ENCODE data around the gene GNG12. TPM values are rescaled to one million over a fixed set of nuclear protein-coding genes. Genes with fewer than 3 reads are reported as not detected.

The GNG12 gene
- total RNA-seq, 1 experiment from 2014 or later: 14.3 TPM

DNA sequence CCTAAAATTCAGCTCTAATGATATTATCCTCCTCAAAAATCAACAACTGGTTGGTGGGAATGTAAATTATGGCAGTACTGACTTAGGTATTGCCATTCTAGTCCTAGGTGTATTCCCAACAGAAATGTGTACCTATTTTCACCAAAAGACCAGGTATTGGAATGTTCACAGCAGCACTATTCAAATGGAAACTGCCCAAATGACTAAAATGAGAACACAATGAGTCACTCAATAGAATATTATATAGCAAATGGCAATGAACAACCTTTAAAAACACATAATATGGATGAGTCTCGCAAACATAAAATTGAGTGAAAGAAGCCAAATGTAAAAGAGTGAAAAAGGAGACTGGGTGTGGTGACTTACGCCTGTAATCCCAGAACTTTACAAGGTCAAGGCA lies 103.4 kb downstream of the GNG12 start:
- peaks cover 2% of the 10 kb centered on the region for H4K20me1 ChIP-seq (ENCODE audit: control insufficient read depth, insufficient read depth, insufficient read length)
- no peaks in the 10 kb centered on the region for H3K27me3 ChIP-seq (ENCODE audit: insufficient read depth, low read length)
- no peak overlapping the region for H3K18ac ChIP-seq (ENCODE audit: insufficient read length, low read depth, low read length)
- H4K8ac ChIP-seq (replicated peaks; ENCODE audit: insufficient read length, low read depth, low read length): no peak overlapping the region
- DNase-seq: no peak
- no peak overlapping the region for H3K9ac ChIP-seq (ENCODE audit: extremely low read depth, insufficient read length, low read length)
- H2AK5ac ChIP-seq (ENCODE audit: insufficient read length, low read length): no peak overlapping the region
- H4K91ac ChIP-seq (ENCODE audit: insufficient read length, low read depth, low read length): no peak overlapping the region
- H3K79me2 ChIP-seq (ENCODE audit: insufficient read depth, low read length): no peaks in the 10 kb centered on the region
- no peak overlapping the region for H2BK15ac ChIP-seq (ENCODE audit: low read depth, low read length)
- no peak overlapping the region for H3K27ac ChIP-seq (ENCODE audit: insufficient read length, low read depth, low read length)
- no peak overlapping the region for H3K27ac Mint-ChIP-seq
- H3K4me2 ChIP-seq (ENCODE audit: insufficient read depth, insufficient read length, low read length): no peak overlapping the region
- H4K5ac ChIP-seq (ENCODE audit: insufficient read length, low read depth, low read length): no peak overlapping the region
- no peak overlapping the region for H3K14ac ChIP-seq (ENCODE audit: insufficient read depth, low read length)
- no peaks in the 10 kb centered on the region for H3K9me3 ChIP-seq (ENCODE audit: control insufficient read depth, low read depth, low read length)
- H3K23me2 ChIP-seq (ENCODE audit: insufficient read length, low read depth, low read length, poor library complexity, severe bottlenecking): no peaks in the 10 kb centered on the region
- H3K27me3 Mint-ChIP-seq (ENCODE audit: low read depth): no peaks in the 10 kb centered on the region
- WGBS (ENCODE audit: extremely low coverage, insufficient read length, low lambda C conversion rate): no CpG with 5 or more reads among the region's 2 CpGs
- no peak overlapping the region for H2BK5ac ChIP-seq (ENCODE audit: insufficient read length, low read length)
- no peak overlapping the region for H3T11ph ChIP-seq (ENCODE audit: low read length)
- no peak overlapping the region for H3K4me3 Mint-ChIP-seq
- no peaks in the 10 kb centered on the region for H3K9me3 Mint-ChIP-seq
- H3K79me1 ChIP-seq (ENCODE audit: insufficient read depth, low read depth, low read length, poor library complexity, severe bottlenecking): no peaks in the 10 kb centered on the region
- no peak overlapping the region for H2BK12ac ChIP-seq (ENCODE audit: insufficient read length, low read depth, low read length)
- H3K4me1 Mint-ChIP-seq: peaks cover 14 to 15% of the 10 kb centered on the region in 2 experiments
- no peak overlapping the region for H3K56ac ChIP-seq (ENCODE audit: insufficient read length, low read depth, low read length)
- H2BK20ac ChIP-seq (ENCODE audit: low read depth, low read length, poor library complexity, severe bottlenecking): no peak overlapping the region
- no peak overlapping the region for H2BK120ac ChIP-seq (ENCODE audit: low read depth, low read length, poor library complexity, severe bottlenecking)
- H3K4ac ChIP-seq (ENCODE audit: low read depth, low read length): no peak overlapping the region
- TF ChIP-seq, protein P1, sequence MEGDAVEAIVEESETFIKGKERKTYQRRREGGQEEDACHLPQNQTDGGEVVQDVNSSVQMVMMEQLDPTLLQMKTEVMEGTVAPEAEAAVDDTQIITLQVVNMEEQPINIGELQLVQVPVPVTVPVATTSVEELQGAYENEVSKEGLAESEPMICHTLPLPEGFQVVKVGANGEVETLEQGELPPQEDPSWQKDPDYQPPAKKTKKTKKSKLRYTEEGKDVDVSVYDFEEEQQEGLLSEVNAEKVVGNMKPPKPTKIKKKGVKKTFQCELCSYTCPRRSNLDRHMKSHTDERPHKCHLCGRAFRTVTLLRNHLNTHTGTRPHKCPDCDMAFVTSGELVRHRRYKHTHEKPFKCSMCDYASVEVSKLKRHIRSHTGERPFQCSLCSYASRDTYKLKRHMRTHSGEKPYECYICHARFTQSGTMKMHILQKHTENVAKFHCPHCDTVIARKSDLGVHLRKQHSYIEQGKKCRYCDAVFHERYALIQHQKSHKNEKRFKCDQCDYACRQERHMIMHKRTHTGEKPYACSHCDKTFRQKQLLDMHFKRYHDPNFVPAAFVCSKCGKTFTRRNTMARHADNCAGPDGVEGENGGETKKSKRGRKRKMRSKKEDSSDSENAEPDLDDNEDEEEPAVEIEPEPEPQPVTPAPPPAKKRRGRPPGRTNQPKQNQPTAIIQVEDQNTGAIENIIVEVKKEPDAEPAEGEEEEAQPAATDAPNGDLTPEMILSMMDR (conservative IDR thresholded peaks at IDR 0.05): no peak
- no peaks in the 10 kb centered on the region for H3K36me3 Mint-ChIP-seq (ENCODE audit: insufficient read depth in 1 of 3, low read depth in 3 of 3)
- H3K4me1 ChIP-seq (ENCODE audit: insufficient read depth, low read length): no peaks in the 10 kb centered on the region; the same call in 1 of the 2 replicates
- no peak overlapping the region for H2AFZ ChIP-seq (ENCODE audit: low read length)
- no peak overlapping the region for H3K23ac ChIP-seq (ENCODE audit: insufficient read length, low read depth, low read length)

Data from H9 (cell line).